Measurements from ENCODE around the gene FHAD1.

Gene FHAD1

GRCh38 chr1:15354580-15354965, 107.5 kb downstream of the FHAD1 start:
- no peak for TF ChIP-seq TAF1 (IDR thresholded peaks at IDR 0.05; ENCODE audit: borderline replicate concordance, insufficient read depth, low read length)
- no peak for TF ChIP-seq SIN3A (IDR thresholded peaks at IDR 0.05; ENCODE audit: borderline replicate concordance, insufficient read depth, low read length)
- no peak for TF ChIP-seq REST (IDR thresholded peaks at IDR 0.05; ENCODE audit: insufficient read depth in 1 of 2, low read depth in 2 of 2, low read length in 2 of 2)
- no peak for TF ChIP-seq POLR2AphosphoS5 (IDR thresholded peaks at IDR 0.05; ENCODE audit: low read depth, low read length)
- TF ChIP-seq FOXP2 (optimal IDR thresholded peaks at IDR 0.05; ENCODE audit: borderline replicate concordance, extremely low read depth, extremely low read length, insufficient read depth), result no peak

DNA sequence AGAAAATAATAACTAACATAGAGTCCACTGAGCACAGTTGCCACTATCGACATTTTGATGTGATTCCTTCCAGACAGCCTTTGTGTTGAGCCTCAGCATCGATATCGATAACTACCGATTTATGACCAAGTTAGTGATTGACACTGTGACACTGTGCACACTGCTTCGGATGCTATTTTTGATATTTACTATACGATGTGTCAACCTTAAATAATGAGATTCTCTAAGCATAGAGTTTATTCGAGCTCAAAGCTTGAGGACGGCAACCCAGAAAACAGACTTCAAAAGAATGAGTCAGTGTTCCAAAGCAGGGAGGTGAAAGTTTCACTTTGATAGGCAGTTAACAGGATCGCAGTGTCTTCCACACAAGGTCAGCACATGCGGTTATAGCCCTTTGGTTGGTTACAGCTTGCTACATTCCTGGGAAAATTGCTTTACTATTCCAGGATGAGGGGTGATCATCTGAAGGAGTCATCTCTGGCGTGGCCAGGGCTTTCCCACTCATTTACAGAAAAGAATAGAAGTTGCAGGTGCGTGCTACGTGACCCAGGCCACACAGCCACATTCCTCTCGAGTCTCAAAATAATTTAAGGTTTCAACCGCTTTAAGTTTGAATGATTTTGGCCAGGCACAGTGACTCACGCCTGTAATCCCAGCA, 109.1 kb downstream of the FHAD1 start:
- TF ChIP-seq SIN3A (IDR thresholded peaks at IDR 0.05; ENCODE audit: borderline replicate concordance, insufficient read depth, low read length) (no peak), TAF1 (IDR thresholded peaks at IDR 0.05; ENCODE audit: borderline replicate concordance, insufficient read depth, low read length) (no peak), FOXP2 (optimal IDR thresholded peaks at IDR 0.05; ENCODE audit: borderline replicate concordance, extremely low read depth, extremely low read length, insufficient read depth) (no peak), POLR2AphosphoS5 (IDR thresholded peaks at IDR 0.05; ENCODE audit: low read depth, low read length) (no peak), REST (IDR thresholded peaks at IDR 0.05; ENCODE audit: insufficient read depth in 1 of 2, low read depth in 2 of 2, low read length in 2 of 2) (no peak)

DNA sequence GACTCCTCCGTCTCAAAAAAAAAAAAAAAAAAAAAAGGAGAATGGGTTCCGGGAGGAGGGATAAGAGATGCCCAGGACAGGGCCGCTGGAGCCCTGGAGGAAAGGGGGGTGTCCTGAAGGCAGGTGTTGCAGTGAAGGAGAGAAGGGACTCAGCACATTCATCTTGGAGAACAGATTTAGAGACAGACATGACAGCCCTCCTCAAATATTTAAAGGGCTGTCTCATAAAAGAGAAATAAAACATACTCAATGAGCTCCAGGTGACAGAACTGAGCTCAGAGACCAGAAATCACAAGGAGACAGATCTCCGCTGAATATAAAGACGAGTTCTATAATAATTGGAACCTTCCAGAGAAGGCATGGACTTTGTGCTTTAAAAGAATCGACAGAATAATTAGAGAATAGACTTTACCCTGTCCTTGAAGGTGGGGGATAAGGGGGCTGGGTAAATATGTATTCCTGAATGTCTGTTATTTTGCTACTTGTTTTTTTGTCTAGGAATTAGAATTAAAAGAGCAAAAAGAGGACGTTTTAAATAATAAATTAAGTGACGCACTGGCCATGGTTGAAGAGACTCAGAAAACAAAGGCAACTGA, 110.7 kb downstream of the FHAD1 start:
- no peak for TF ChIP-seq FOXP2 (optimal IDR thresholded peaks at IDR 0.05; ENCODE audit: borderline replicate concordance, extremely low read depth, extremely low read length, insufficient read depth)
- TF ChIP-seq POLR2AphosphoS5 (IDR thresholded peaks at IDR 0.05; ENCODE audit: low read depth, low read length), result no peak
- no peak for TF ChIP-seq SIN3A (IDR thresholded peaks at IDR 0.05; ENCODE audit: borderline replicate concordance, insufficient read depth, low read length)

GRCh38 chr1:15358565-15359133, 111.6 kb downstream of the FHAD1 start:
- TF ChIP-seq POLR2AphosphoS5 (IDR thresholded peaks at IDR 0.05; ENCODE audit: low read depth, low read length) (no peak), TAF1 (IDR thresholded peaks at IDR 0.05; ENCODE audit: borderline replicate concordance, insufficient read depth, low read length) (no peak), FOXP2 (optimal IDR thresholded peaks at IDR 0.05; ENCODE audit: borderline replicate concordance, extremely low read depth, extremely low read length, insufficient read depth) (no peak), REST (IDR thresholded peaks at IDR 0.05; ENCODE audit: insufficient read depth in 1 of 2, low read depth in 2 of 2, low read length in 2 of 2) (no peak), SIN3A (IDR thresholded peaks at IDR 0.05; ENCODE audit: borderline replicate concordance, insufficient read depth, low read length) (no peak)

DNA sequence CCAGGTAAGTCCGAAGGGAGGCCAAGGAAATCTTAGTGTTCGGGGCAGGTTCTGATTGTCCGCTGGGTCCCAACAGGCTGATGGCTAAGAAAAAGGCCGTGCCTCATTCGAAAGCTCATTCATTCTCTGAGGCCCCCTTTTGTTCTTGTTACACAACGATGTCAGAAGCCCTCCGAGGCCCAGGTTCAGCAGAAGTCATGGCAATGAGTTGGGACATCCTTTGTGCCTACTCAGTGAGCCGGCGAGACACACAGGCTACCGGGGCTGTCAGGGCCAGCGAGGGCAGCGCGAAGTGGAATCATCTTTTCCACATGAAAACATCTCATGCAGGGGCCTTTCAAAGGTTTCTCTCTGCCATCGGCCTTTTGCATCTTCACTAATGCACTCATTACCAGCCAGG, 113.7 kb downstream of the FHAD1 start:
- TF ChIP-seq FOXP2 (optimal IDR thresholded peaks at IDR 0.05; ENCODE audit: borderline replicate concordance, extremely low read depth, extremely low read length, insufficient read depth), result no peak
- no peak for TF ChIP-seq POLR2AphosphoS5 (IDR thresholded peaks at IDR 0.05; ENCODE audit: low read depth, low read length)
